ENCODE measurements around the gene VTI1A. TPM values are rescaled to one million over a fixed set of nuclear protein-coding genes. Genes with fewer than 3 reads are reported as not detected.

The VTI1A gene
- total and polyA plus RNA-seq, 2 of the 8 experiments (the other 6 are each of a cell fraction or from before 2014, with no cell fraction given), result 6.0 to 20.0 TPM

DNA sequence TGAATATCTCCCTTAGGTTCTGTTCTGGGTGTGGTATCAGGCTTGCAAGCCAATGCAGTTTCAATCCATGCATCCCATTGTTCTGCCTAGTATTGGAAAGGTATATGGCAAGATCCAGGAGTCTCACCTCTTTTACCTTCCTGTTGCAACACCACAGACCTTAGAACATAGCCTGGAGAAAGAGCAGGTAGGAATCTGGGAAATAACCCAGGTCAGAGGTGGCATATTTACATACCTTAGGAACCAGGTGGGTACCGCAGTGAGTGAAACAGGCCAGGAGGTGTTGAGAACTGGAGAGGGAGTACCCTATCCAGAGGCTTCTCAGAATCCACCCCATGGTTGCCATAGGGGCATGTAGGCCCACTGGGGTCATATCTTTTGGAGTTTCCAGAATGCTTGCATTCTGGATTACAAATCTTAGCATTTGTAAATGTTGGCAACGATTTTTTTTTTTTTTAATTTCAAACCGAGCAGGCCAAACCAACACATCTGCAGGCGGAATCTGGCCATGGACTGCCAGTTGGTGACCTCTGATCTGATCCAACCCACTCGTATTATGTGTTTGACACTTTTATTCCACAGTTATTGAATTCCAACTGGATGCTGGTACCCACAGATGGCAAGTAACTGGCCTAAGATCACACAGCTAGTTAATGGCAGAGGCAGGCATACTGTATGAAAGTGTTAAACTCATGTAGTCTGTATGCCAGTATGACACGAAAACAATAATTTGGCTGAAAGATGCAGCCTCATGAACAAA, 322.8 kb downstream of the VTI1A start (continued):
- TF ChIP-seq CREB1 (IDR thresholded peaks at IDR 0.05) (no peak), CHD2 (IDR thresholded peaks at IDR 0.05; ENCODE audit: low read length) (no peak)
